KMS-11 (cell line): ENCODE data around the gene SLC2A9.

ENCODE experiments used
- H2AFZ ChIP-seq: fragments of 200-600 bp; sonication (generic); 2 replicates; pipeline ENCODE4 v1.6.1; 2016; ENCODE audit warnings: antibody characterized with exemption, mixed run types, low read depth
- H3K27ac ChIP-seq: fragments of 200-600 bp; sonication (generic); 2 replicates; pipeline ENCODE4 v1.6.1; 2016; ENCODE audit warnings: mild to moderate bottlenecking, mixed run types
- H3K27me3 ChIP-seq: fragments of 200-600 bp; sonication (generic); 2 replicates; pipeline ENCODE4 v1.6.1; 2017; ENCODE audit warnings: mild to moderate bottlenecking, low read depth, mixed run types, moderate library complexity; ENCODE audit not compliant: insufficient read depth
- H3K36me3 ChIP-seq: fragments of 200-600 bp; sonication (generic); 2 replicates; pipeline ENCODE4 v1.6.1; 2017; ENCODE audit warnings: mild to moderate bottlenecking, mixed run types; ENCODE audit not compliant: insufficient read depth
- H3K4me1 ChIP-seq: fragments of 200-600 bp; sonication (generic); 2 replicates; pipeline ENCODE4 v1.6.1; 2016; ENCODE audit warnings: mild to moderate bottlenecking, low read depth, mixed run types; ENCODE audit not compliant: poor library complexity, severe bottlenecking
- H3K4me2 ChIP-seq: fragments of 200-600 bp; sonication (generic); 2 replicates; pipeline ENCODE4 v1.7.0; 2016; ENCODE audit warnings: mild to moderate bottlenecking, mixed run types
- H3K4me3 ChIP-seq: fragments of 200-600 bp; sonication (generic); IDR thresholded peaks from 2 replicates; pipeline ENCODE4 v1.6.1; 2017; ENCODE audit warnings: low read depth, low read length, mixed read lengths; ENCODE audit not compliant: insufficient read depth
- H3K79me2 ChIP-seq: fragments of 200-600 bp; sonication (generic); 2 replicates; pipeline ENCODE4 v1.6.1; 2016; ENCODE audit warnings: low read depth, mixed run types; ENCODE audit not compliant: insufficient read depth
- H3K9ac ChIP-seq: fragments of 200-600 bp; sonication (generic); 2 replicates; pipeline ENCODE4 v1.6.1; 2016; ENCODE audit warnings: mild to moderate bottlenecking, mixed run types
- H4K20me1 ChIP-seq: fragments of 200-600 bp; sonication (generic); 2 replicates; pipeline ENCODE4 v1.6.1; 2016; ENCODE audit warnings: mild to moderate bottlenecking, mixed run types; ENCODE audit not compliant: insufficient read depth
- TF ChIP-seq, protein P1 (sequence below): fragments of 200-600 bp; sonication (generic); conservative IDR thresholded peaks from 2 replicates; pipeline ENCODE4 v1.6.1; 2017; ENCODE audit warnings: low read depth, mild to moderate bottlenecking, antibody characterized with exemption, low read length, moderate library complexity, mixed read lengths

Gene SLC2A9

DNA sequence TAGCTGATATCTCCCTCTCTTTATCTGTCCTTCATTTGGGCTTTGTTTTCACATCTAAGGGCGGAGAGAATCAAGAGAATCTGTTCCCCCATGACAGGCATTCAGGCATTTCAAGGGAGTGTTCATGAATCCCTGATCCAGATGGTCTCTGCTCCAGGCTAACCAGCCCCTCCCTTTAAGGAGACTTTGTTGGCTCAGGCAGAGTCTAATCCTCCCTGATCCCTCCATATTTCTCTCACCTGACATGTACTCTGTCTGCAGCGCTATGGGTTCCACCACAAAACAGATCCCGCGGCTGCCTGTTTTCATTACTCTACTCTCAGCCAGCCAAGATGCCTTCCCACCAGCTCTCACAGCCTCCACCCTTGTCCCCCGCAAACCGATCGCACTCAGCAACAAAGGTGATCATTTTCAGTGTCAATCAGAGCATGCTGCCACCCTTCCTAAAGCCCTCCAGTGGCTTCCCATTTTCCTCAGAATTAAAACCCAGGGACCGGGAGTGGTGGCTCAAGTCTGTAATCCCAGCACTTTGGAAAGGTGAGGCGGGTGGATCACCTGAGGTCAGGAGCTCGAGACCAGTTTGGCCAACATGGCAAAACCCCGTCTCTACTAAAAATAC is 30.3 kb upstream of the SLC2A9 start:
- H3K4me2 ChIP-seq: no peak overlapping the region
- H3K4me1 ChIP-seq: no peaks in the 10 kb centered on the region
- H4K20me1 ChIP-seq: no peaks in the 10 kb centered on the region
- no peak overlapping the region for H3K27ac ChIP-seq
- no peak overlapping the region for H3K9ac ChIP-seq
- TF ChIP-seq, protein P1, sequence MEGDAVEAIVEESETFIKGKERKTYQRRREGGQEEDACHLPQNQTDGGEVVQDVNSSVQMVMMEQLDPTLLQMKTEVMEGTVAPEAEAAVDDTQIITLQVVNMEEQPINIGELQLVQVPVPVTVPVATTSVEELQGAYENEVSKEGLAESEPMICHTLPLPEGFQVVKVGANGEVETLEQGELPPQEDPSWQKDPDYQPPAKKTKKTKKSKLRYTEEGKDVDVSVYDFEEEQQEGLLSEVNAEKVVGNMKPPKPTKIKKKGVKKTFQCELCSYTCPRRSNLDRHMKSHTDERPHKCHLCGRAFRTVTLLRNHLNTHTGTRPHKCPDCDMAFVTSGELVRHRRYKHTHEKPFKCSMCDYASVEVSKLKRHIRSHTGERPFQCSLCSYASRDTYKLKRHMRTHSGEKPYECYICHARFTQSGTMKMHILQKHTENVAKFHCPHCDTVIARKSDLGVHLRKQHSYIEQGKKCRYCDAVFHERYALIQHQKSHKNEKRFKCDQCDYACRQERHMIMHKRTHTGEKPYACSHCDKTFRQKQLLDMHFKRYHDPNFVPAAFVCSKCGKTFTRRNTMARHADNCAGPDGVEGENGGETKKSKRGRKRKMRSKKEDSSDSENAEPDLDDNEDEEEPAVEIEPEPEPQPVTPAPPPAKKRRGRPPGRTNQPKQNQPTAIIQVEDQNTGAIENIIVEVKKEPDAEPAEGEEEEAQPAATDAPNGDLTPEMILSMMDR: no peak
- H2AFZ ChIP-seq: no peak overlapping the region
- no peak overlapping the region for H3K4me3 ChIP-seq
- no peaks in the 10 kb centered on the region for H3K79me2 ChIP-seq
- H3K27me3 ChIP-seq: no peaks in the 10 kb centered on the region
- no peaks in the 10 kb centered on the region for H3K36me3 ChIP-seq

DNA sequence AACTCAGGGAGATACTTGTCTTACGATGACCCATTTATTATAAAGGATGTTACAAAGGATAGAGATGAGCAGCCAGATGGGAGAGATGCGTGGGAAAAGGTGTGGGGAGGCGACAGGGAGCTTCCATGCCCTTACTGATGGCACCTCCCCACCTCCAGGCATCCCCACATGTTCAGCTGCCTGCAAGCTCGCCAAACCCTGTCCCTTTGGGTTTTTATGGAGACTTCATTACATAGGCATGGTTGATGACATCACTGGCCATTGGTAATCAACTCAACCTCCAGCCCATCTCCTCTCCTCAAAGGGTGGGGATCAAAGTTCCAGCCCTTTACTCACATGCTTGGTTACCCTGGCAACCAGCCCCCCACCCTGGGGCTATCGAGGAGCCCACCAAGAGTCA is 29.4 kb upstream of the SLC2A9 start:
- TF ChIP-seq, protein P1: no peak
- no peak overlapping the region for H2AFZ ChIP-seq
- H3K9ac ChIP-seq: no peak overlapping the region
- no peaks in the 10 kb centered on the region for H3K27me3 ChIP-seq
- H3K79me2 ChIP-seq: no peaks in the 10 kb centered on the region
- no peak overlapping the region for H3K4me2 ChIP-seq
- H3K4me1 ChIP-seq: no peaks in the 10 kb centered on the region
- no peak overlapping the region for H3K27ac ChIP-seq
- H4K20me1 ChIP-seq: no peaks in the 10 kb centered on the region
- H3K36me3 ChIP-seq: no peaks in the 10 kb centered on the region
- H3K4me3 ChIP-seq: no peak overlapping the region

DNA sequence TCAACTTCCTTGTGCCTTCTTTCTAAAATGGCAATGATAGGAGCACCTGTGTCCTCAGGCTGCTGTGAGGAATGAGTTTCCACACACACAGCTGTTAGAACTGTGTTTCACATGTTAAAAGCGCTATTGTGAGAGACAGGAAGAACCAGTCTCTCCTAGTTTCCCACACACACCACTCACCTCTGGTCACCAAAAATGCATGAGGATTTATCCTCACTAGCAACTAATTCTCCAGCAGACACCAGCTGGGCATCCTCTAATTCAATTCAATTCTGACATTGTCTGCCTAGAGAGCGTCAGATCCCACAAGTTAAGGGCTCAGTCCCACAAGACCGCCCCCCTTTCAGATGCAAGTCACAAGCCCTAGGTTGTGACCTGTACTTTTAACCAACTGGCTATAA is 29.0 kb upstream of the SLC2A9 start:
- Histone ChIP-seq H3K9ac (no peak overlapping the region), H3K27me3 (no peaks in the 10 kb centered on the region), H3K4me1 (no peaks in the 10 kb centered on the region), H3K79me2 (no peaks in the 10 kb centered on the region), H3K4me2 (no peak overlapping the region), H3K4me3 (no peak overlapping the region), H3K27ac (no peak overlapping the region), H2AFZ (no peak overlapping the region), H4K20me1 (no peaks in the 10 kb centered on the region), H3K36me3 (no peaks in the 10 kb centered on the region)
- TF ChIP-seq, protein P1: no peak

DNA sequence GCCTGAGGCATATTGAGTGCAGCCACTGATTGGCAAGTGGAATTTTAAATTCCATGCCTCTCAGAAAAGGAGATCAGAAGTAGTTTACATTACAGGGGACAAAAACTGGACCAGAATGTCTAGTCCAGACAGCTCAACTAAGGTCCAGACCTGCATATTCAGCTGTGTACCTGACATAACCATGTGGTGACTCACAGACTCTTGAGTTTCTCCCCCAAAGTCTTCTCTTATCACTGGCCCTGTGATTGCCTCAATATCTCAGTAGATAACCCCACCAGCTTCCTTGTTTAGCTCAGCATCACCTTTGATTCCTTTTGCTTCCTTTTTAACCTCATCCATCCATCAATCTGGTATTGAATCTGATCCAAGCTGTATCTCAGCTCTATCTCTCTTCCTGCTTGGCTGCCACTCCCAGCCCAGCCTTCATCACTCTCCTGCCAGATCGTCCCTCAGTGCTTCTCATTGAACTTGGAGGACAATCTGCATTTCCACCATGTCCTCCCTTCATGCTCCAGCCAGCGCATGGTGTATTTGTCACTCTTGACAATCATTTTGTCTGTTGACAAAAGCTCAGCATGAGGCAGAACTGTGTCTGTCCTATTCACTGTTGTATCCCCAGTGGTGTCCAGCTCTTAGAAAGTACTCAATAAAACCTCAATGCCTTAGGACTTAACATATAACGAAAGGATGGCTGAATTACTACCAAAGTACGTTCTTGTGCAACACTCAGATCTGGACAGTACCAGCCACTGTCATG is 27.8 kb upstream of the SLC2A9 start:
- Histone ChIP-seq H3K4me1 (no peaks in the 10 kb centered on the region), H3K27ac (no peak overlapping the region), H3K4me3 (no peak overlapping the region), H3K4me2 (no peak overlapping the region), H4K20me1 (no peaks in the 10 kb centered on the region), H3K79me2 (no peaks in the 10 kb centered on the region), H3K36me3 (no peaks in the 10 kb centered on the region), H2AFZ (no peak overlapping the region), H3K9ac (no peak overlapping the region), H3K27me3 (no peaks in the 10 kb centered on the region)
- TF ChIP-seq, protein P1: no peak
